Effector memory CD4-positive, alpha-beta T cell (primary cell): ENCODE results near the gene NIT1.

ENCODE experiments used
- DNase-seq, 3 donors: peaks; one replicate each; pipeline ENCODE4 v3.0.0-alpha.2; 2020
- H3K27ac ChIP-seq: 2 replicates; pipeline ENCODE4 v1.7.0; 2013; ENCODE audit warnings: mild to moderate bottlenecking, low read length, moderate library complexity; ENCODE audit not compliant: insufficient read depth, poor library complexity, severe bottlenecking
- H3K27me3 ChIP-seq: replicated peaks from 2 replicates; pipeline ENCODE4 v1.7.0; 2013; ENCODE audit warnings: mild to moderate bottlenecking, low read length; ENCODE audit not compliant: insufficient read depth, control insufficient read depth, poor library complexity, severe bottlenecking
- H3K36me3 ChIP-seq: 2 replicates; pipeline ENCODE4 v1.7.0; 2013; ENCODE audit warnings: mild to moderate bottlenecking, low read length, moderate library complexity; ENCODE audit not compliant: control insufficient read depth, insufficient read depth
- H3K4me1 ChIP-seq: 2 replicates; pipeline ENCODE4 v1.7.0; 2013; ENCODE audit warnings: low read length, mild to moderate bottlenecking; ENCODE audit not compliant: control insufficient read depth, insufficient read depth, poor library complexity, severe bottlenecking
- H3K4me3 ChIP-seq: 2 replicates; pipeline ENCODE4 v1.7.0; 2013; ENCODE audit warnings: low read length, low read depth, mild to moderate bottlenecking; ENCODE audit not compliant: insufficient read depth, poor library complexity, severe bottlenecking
- H3K9me3 ChIP-seq: 2 replicates; pipeline ENCODE4 v1.7.0; 2013; ENCODE audit warnings: mild to moderate bottlenecking, low read length, moderate library complexity; ENCODE audit not compliant: control insufficient read depth

NIT1 gene

DNA sequence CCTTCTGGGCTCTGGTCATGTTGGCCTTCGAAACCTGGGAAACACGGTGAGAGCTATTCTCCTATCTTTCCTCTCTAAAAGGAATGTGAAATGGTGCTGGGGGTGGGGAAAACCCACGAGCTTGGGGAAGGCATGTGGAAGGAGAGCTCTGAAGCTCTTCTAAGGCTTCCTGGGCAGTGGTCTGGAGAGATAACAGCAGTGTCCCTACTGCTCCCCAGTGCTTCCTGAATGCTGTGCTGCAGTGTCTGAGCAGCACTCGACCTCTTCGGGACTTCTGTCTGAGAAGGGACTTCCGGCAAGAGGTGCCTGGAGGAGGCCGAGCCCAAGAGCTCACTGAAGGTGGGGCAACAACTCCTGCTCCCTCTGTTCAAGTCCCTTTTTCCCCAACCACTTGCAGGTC, 44.1 kb downstream of the NIT1 start:
- peaks cover 12% of the 10 kb centered on the region for H3K36me3 ChIP-seq
- no peak overlapping the region for H3K27ac ChIP-seq
- no peak overlapping the region for H3K4me3 ChIP-seq
- H3K4me1 ChIP-seq = peaks cover 34% of the 10 kb centered on the region
- H3K27me3 ChIP-seq = no peaks in the 10 kb centered on the region
- H3K9me3 ChIP-seq = no peaks in the 10 kb centered on the region
- DNase-seq = no peak

DNA sequence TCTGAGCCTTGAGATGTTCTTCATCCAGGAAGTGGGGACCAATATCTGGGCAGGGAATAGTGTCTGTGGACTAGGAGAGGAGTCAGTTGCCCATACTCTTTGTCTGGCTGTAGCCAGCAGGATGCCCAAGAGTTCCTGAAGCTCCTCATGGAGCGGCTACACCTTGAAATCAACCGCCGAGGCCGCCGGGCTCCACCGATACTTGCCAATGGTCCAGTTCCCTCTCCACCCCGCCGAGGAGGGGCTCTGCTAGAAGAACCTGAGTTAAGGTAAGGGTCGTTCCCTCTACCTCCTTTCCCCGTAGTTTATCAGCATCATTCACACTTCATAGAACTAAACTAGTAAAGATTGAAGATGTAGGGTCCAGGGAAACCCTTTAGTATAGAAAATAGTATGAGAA, 44.9 kb downstream of the NIT1 start:
- no peak overlapping the region for H3K4me3 ChIP-seq
- no peaks in the 10 kb centered on the region for H3K9me3 ChIP-seq
- H3K36me3 ChIP-seq = peaks cover 9% of the 10 kb centered on the region
- DNase-seq = no peak
- peaks cover 37% of the 10 kb centered on the region for H3K4me1 ChIP-seq
- H3K27ac ChIP-seq = no peak overlapping the region
- no peaks in the 10 kb centered on the region for H3K27me3 ChIP-seq

DNA sequence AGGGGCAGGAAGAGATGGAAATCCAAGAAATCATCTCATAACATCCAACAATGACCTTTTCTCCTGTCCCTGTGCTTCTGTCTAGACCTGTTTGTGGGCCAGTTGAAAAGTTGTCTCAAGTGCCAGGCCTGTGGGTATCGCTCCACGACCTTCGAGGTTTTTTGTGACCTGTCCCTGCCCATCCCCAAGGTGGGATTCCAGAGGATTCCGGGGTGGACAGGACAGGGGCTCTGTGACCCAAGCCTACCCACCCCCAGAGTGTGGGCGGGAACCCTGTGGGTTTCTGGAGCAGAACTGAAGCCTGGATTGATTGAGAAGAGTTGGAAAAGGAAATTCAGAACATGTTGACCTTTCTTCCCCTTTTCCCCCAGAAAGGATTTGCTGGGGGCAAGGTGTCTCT, 45.9 kb downstream of the NIT1 start:
- no peak for DNase-seq
- H3K4me1 ChIP-seq = peaks cover 37% of the 10 kb centered on the region
- H3K9me3 ChIP-seq = no peaks in the 10 kb centered on the region

DNA sequence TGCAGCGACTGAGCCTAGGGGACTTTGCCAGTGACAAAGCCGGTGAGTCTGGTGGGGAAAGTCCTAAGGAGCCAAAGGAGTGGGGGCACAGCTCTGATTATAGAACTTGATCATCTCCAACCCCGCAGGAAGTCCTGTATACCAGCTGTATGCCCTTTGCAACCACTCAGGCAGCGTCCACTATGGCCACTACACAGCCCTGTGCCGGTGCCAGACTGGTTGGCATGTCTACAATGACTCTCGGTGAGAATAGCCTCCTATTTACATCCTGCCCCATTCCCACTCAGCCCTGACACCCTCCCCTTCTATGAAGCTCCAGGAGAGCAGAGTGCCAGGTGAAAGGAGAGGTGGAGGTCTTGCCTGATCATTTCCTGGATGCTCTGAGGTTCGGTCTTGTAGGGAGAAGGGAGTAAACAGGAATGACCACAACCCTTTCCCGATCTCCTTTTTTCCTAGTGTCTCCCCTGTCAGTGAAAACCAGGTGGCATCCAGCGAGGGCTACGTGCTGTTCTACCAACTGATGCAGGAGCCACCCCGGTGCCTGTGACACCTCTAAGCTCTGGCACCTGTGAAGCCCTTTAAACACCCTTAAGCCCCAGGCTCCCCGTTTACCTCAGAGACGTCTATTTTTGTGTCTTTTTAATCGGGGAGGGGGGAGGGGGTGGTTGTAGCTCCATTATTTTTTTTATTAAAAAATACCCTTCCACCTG, 47.2 kb downstream of the NIT1 start:
- Histone ChIP-seq H3K4me1 (peaks cover 28% of the 10 kb centered on the region), H3K27ac (peak overlapping the region; percentile 95), H3K27me3 (no peaks in the 10 kb centered on the region), H3K36me3 (peaks cover 19% of the 10 kb centered on the region), H3K9me3 (no peaks in the 10 kb centered on the region), H3K4me3 (peak overlapping the region; percentile 80)
- no peak for DNase-seq

More for the DNA sequence above, 45.9 kb downstream of the NIT1 start:
- no peak overlapping the region for H3K27ac ChIP-seq
- H3K27me3 ChIP-seq = no peaks in the 10 kb centered on the region
- peaks cover 9% of the 10 kb centered on the region for H3K36me3 ChIP-seq
- no peak overlapping the region for H3K4me3 ChIP-seq

DNA sequence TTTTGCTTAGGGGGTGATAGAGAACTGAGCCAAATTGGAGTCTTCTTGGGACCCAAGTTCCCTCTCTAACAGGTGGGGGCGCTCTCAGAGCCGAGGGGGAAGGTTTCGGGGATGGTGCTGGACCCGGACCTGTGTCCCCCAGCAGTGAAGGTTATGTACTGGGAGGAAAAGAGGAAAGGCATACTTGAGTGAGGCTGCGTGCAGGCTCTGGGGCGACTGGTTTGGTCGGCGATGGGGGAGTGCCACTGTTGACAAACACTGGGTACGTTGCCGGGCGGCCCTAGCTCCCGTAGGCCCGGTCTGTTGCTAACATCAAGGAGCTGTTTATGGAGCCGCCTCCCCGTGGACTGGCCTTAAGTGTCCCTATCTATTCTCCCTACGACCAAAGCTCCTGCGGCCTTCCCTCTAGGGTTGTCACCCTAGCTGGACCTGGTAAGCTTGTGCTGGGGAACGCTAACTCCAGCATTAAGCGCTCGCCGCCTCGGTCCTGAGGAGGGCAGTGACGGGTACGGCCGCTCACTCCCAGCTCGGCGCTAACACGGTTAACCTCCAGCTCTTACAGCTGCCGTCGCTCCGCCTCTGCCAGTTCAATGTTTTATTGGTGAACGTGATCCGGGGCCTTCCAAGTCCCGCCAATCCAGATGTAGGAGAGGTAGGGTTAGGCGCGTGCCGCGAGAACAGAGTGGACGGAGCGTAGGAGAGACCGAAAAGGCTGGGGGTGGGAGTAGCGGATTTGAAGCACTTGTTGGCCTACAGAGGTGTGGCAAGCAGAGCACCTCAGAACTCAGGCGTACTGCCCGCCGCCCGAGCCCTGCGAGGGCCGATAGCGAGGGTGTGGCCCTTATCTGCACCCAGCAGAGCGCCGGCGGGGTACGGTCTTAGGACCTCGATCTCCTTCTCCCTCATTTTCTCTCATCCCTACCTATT, 48.1 kb downstream of the NIT1 start, which contains the start of gene PPOX:
PPOX (plus strand) TSS at position 685 of the 927 bp plus-strand sequence. CDS start 422 bp downstream, outside the sequence.
- Histone ChIP-seq H3K4me1 (peaks cover 20% of the 10 kb centered on the region), H3K36me3 (peaks cover 28% of the 10 kb centered on the region)

DNA sequence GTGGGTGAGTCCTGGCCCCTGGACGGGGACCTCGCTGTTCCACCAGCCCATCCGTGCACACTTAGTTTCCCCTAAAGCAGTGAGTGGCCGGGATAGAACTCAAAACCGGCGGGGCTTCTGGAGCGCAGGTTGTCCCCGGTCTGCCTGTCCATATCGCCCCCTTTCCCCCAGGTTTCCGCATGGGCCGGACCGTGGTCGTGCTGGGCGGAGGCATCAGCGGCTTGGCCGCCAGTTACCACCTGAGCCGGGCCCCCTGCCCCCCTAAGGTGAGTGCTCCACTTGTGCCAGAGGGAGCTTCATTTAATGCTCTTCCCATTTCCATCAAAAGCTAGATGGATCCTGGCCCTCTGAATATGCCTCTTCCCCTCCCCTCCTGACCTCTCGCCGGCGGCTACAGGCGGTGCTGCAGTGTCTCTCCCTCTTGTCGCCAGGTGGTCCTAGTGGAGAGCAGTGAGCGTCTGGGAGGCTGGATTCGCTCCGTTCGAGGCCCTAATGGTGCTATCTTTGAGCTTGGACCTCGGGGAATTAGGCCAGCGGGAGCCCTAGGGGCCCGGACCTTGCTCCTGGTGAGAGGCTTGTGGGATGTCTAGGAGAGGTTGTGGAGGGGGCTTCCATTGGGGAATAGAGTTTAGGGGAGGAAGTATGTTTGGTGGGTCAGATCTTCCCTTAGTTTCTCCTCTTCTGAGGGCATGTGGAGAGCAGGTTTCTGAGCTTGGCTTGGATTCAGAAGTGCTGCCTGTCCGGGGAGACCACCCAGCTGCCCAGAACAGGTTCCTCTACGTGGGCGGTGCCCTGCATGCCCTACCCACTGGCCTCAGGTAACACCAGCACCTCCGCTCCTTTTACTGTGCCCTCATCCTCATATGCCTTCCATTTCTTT, 49.0 kb downstream of the NIT1 start:
- no peak for DNase-seq
- H3K27ac ChIP-seq = peak overlapping the region; percentile 95
- no peaks in the 10 kb centered on the region for H3K9me3 ChIP-seq
- peaks cover 37% of the 10 kb centered on the region for H3K36me3 ChIP-seq
- peak overlapping the region; percentile 80 for H3K4me3 ChIP-seq
- no peaks in the 10 kb centered on the region for H3K27me3 ChIP-seq
- H3K4me1 ChIP-seq = peaks cover 20% of the 10 kb centered on the region

More for the DNA sequence above, 48.1 kb downstream of the NIT1 start, which contains the start of gene PPOX:
- peak within 1 kb of the TSS; percentile 95 for H3K27ac ChIP-seq
- peak; percentile 84 to 92 (median 92) for DNase-seq
- no peaks in the 10 kb centered on the region for H3K27me3 ChIP-seq
- peak within 1 kb of the TSS; percentile 80 for H3K4me3 ChIP-seq
- H3K9me3 ChIP-seq = no peaks in the 10 kb centered on the region

DNA sequence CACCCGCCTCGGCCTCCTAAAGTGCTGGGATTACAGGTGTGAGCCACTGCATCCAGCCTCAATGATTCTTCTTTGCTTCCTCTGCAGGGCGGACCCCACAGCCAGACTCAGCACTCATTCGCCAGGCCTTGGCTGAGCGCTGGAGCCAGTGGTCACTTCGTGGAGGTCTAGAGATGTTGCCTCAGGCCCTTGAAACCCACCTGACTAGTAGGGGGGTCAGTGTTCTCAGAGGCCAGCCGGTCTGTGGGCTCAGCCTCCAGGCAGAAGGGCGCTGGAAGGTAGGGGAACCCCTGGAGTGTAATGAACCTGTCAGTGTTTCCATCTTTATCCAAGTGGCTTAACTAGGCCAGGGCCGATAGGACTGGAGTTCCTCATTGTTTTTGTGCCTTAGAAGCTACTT, 51.0 kb downstream of the NIT1 start:
- Histone ChIP-seq H3K9me3 (no peaks in the 10 kb centered on the region), H3K4me1 (peaks cover 20% of the 10 kb centered on the region), H3K4me3 (no peak overlapping the region), H3K27me3 (no peaks in the 10 kb centered on the region), H3K27ac (no peak overlapping the region), H3K36me3 (peaks cover 53% of the 10 kb centered on the region)
- no peak for DNase-seq
